Trophoblast cell (in vitro differentiated cells and primary cell): ENCODE results near the gene DENND4A.

Experiments
- DNase-seq, 2 donors: peaks; one replicate each; pipeline ENCODE4 v3.0.0-alpha.2; 2016
- H2AFZ ChIP-seq: 2 replicates; pipeline ENCODE4 v1.6.1; 2013; ENCODE audit warnings: low read length, moderate library complexity, mild to moderate bottlenecking; ENCODE audit not compliant: insufficient read depth, poor library complexity
- H2AK5ac ChIP-seq: 2 replicates; pipeline ENCODE4 v1.6.1; 2013; ENCODE audit warnings: mild to moderate bottlenecking, low read length
- H2BK120ac ChIP-seq: 2 replicates; pipeline ENCODE4 v1.6.1; 2013; ENCODE audit warnings: low read length, mild to moderate bottlenecking, moderate library complexity; ENCODE audit not compliant: insufficient read depth, poor library complexity
- H2BK12ac ChIP-seq: 2 replicates; pipeline ENCODE4 v1.6.1; 2013; ENCODE audit warnings: mild to moderate bottlenecking, low read length, moderate library complexity
- H2BK5ac ChIP-seq: 2 replicates; pipeline ENCODE4 v1.6.1; 2013; ENCODE audit warnings: low read length, low read depth, moderate library complexity, mild to moderate bottlenecking; ENCODE audit not compliant: poor library complexity
- H3K14ac ChIP-seq: 2 replicates; pipeline ENCODE4 v1.6.1; 2013; ENCODE audit warnings: mild to moderate bottlenecking, low read length
- H3K18ac ChIP-seq: 2 replicates; pipeline ENCODE4 v1.6.1; 2013; ENCODE audit warnings: mild to moderate bottlenecking, low read length
- H3K23ac ChIP-seq: 2 replicates; pipeline ENCODE4 v1.6.1; 2013; ENCODE audit warnings: low read length
- H3K27ac ChIP-seq: 2 replicates; pipeline ENCODE4 v1.5.1; 2013; ENCODE audit warnings: low read depth, mild to moderate bottlenecking, inconsistent platforms, low read length, moderate library complexity
- H3K27me3 ChIP-seq: 2 replicates; pipeline ENCODE4 v1.6.1; 2013; ENCODE audit warnings: inconsistent platforms, mild to moderate bottlenecking, low read length, moderate library complexity; ENCODE audit not compliant: insufficient read depth
- H3K36me3 ChIP-seq, 2 experiments: 1 replicate in 1 of 2; 2 replicates in 1 of 2; pipeline ENCODE4 v1.6.1; 2013; ENCODE audit warnings: low read length in 2 of 2, mild to moderate bottlenecking in 2 of 2, moderate library complexity in 1 of 2; ENCODE audit not compliant: insufficient read depth in 2 of 2, control insufficient read depth in 1 of 2
- H3K4ac ChIP-seq: 2 replicates; pipeline ENCODE4 v1.6.1; 2013; ENCODE audit warnings: low read depth, mild to moderate bottlenecking, low read length, moderate library complexity
- H3K4me1 ChIP-seq, 2 experiments: 1 replicate in 1 of 2; 2 replicates in 1 of 2; pipeline ENCODE4 v1.6.1; 2013; ENCODE audit warnings: low read length in 2 of 2, mild to moderate bottlenecking in 2 of 2, moderate library complexity in 1 of 2; ENCODE audit not compliant: insufficient read depth in 2 of 2, control insufficient read depth in 1 of 2
- H3K4me2 ChIP-seq: 2 replicates; pipeline ENCODE4 v1.6.1; 2013; ENCODE audit warnings: inconsistent platforms, mild to moderate bottlenecking, low read length, moderate library complexity
- H3K4me3 ChIP-seq: 2 replicates; pipeline ENCODE4 v1.5.1; 2013; ENCODE audit warnings: mild to moderate bottlenecking, low read depth, low read length, inconsistent platforms
- H3K79me1 ChIP-seq: one replicate; pipeline ENCODE4 v1.6.1; 2013; ENCODE audit warnings: low read length
- H3K79me2 ChIP-seq: 2 replicates; pipeline ENCODE4 v1.6.1; 2013; ENCODE audit warnings: low read length, mild to moderate bottlenecking; ENCODE audit not compliant: control insufficient read depth, insufficient read depth, poor library complexity
- H3K9ac ChIP-seq: 2 replicates; pipeline ENCODE4 v1.6.1; 2013; ENCODE audit warnings: mild to moderate bottlenecking, low read length
- H3K9me3 ChIP-seq: 2 replicates; pipeline ENCODE4 v1.6.1; 2013; ENCODE audit warnings: low read depth, mild to moderate bottlenecking, control low read depth, inconsistent platforms, low read length; ENCODE audit not compliant: insufficient read depth
- H4K12ac ChIP-seq: 2 replicates; pipeline ENCODE4 v1.6.1; 2013; ENCODE audit warnings: low read depth, mild to moderate bottlenecking, low read length, moderate library complexity
- H4K8ac ChIP-seq: 2 replicates; pipeline ENCODE4 v1.6.1; 2013; ENCODE audit warnings: low read depth, mild to moderate bottlenecking, low read length, moderate library complexity
- H4K91ac ChIP-seq: one replicate; pipeline ENCODE4 v1.6.1; 2013; ENCODE audit warnings: low read depth, mild to moderate bottlenecking, low read length, moderate library complexity
- WGBS: extraction: QIAGEN DNeasy Blood & Tissue Kit; methylation state at CpG from one replicate; pipeline ENCODE4 v1.1.7; 2013; ENCODE audit warnings: missing lambda C conversion rate; ENCODE audit not compliant: insufficient read length, insufficient coverage; ENCODE audit errors: extremely low coverage; 5-methylcytosine and 5-hydroxymethylcytosine counted together

Gene DENND4A

GRCh38 chr15:65676123-65676522, 116.0 kb downstream of the DENND4A start:
- H3K36me3 ChIP-seq = no peaks in the 10 kb centered on the region
- no peak overlapping the region for H2AFZ ChIP-seq

GRCh38 chr15:65675551-65675950, 116.5 kb downstream of the DENND4A start:
- no CpG with 5 or more reads among the region's 1 CpG for WGBS

More at GRCh38 chr15:65676123-65676522, 116.0 kb downstream of the DENND4A start:
- Histone ChIP-seq H4K12ac (no peak overlapping the region), H3K27me3 (no peaks in the 10 kb centered on the region), H2BK120ac (no peak overlapping the region), H3K18ac (no peak overlapping the region), H3K27ac (no peak overlapping the region), H2BK12ac (no peak overlapping the region), H3K14ac (no peak overlapping the region), H3K9ac (no peak overlapping the region), H2BK5ac (no peak overlapping the region), H4K8ac (no peak overlapping the region), H3K23ac (no peak overlapping the region), H2AK5ac (no peak overlapping the region), H3K79me1 (no peaks in the 10 kb centered on the region), H3K79me2 (no peaks in the 10 kb centered on the region), H3K4ac (no peak overlapping the region), H3K9me3 (no peaks in the 10 kb centered on the region), H3K4me1 (no peaks in the 10 kb centered on the region), H3K4me3 (no peak overlapping the region), H3K4me2 (no peak overlapping the region), H4K91ac (no peak overlapping the region)
- no CpG with 5 or more reads among the region's 2 CpGs for WGBS
- no peak for DNase-seq

GRCh38 chr15:65666257-65666656, 125.8 kb downstream of the DENND4A start:
- H3K36me3 ChIP-seq = no peaks in the 10 kb centered on the region
- no peaks in the 10 kb centered on the region for H3K9me3 ChIP-seq
- no peak overlapping the region for H4K12ac ChIP-seq
- no peak overlapping the region for H2AFZ ChIP-seq
- no peak overlapping the region for H2BK12ac ChIP-seq
- H4K8ac ChIP-seq = no peak overlapping the region
- H3K9ac ChIP-seq = no peak overlapping the region
- no CpG with 5 or more reads among the region's 3 CpGs for WGBS
- H3K18ac ChIP-seq = no peak overlapping the region
- DNase-seq = peak; percentile 72 to 75
- H3K4me3 ChIP-seq = no peak overlapping the region
- H2AK5ac ChIP-seq = no peak overlapping the region
- H3K14ac ChIP-seq = no peak overlapping the region
- no peaks in the 10 kb centered on the region for H3K27me3 ChIP-seq
- H3K4me1 ChIP-seq = no peaks in the 10 kb centered on the region
- H3K23ac ChIP-seq = no peak overlapping the region
- H3K79me2 ChIP-seq = no peaks in the 10 kb centered on the region
- no peak overlapping the region for H3K27ac ChIP-seq
- H2BK120ac ChIP-seq = no peak overlapping the region
- H4K91ac ChIP-seq = no peak overlapping the region
- no peak overlapping the region for H2BK5ac ChIP-seq
- H3K4me2 ChIP-seq = no peak overlapping the region
- no peak overlapping the region for H3K4ac ChIP-seq
- no peaks in the 10 kb centered on the region for H3K79me1 ChIP-seq

More at GRCh38 chr15:65675551-65675950, 116.5 kb downstream of the DENND4A start:
- no peaks in the 10 kb centered on the region for H3K4me1 ChIP-seq
- H3K79me1 ChIP-seq = no peaks in the 10 kb centered on the region
- H4K8ac ChIP-seq = no peak overlapping the region
- H2BK120ac ChIP-seq = no peak overlapping the region
- H3K27ac ChIP-seq = no peak overlapping the region
- peak in 1 of 2 donors; percentile 57 for DNase-seq
- no peak overlapping the region for H3K4me2 ChIP-seq
- no peak overlapping the region for H3K9ac ChIP-seq
- no peak overlapping the region for H4K12ac ChIP-seq
- no peaks in the 10 kb centered on the region for H3K79me2 ChIP-seq
- no peak overlapping the region for H4K91ac ChIP-seq
- no peaks in the 10 kb centered on the region for H3K36me3 ChIP-seq
- no peaks in the 10 kb centered on the region for H3K27me3 ChIP-seq
- no peak overlapping the region for H3K4me3 ChIP-seq
- H3K23ac ChIP-seq = no peak overlapping the region
- no peak overlapping the region for H3K4ac ChIP-seq
- no peaks in the 10 kb centered on the region for H3K9me3 ChIP-seq
- no peak overlapping the region for H3K18ac ChIP-seq
- H3K14ac ChIP-seq = no peak overlapping the region
- no peak overlapping the region for H2AFZ ChIP-seq
- H2BK12ac ChIP-seq = no peak overlapping the region
- no peak overlapping the region for H2BK5ac ChIP-seq
- no peak overlapping the region for H2AK5ac ChIP-seq

GRCh38 chr15:65663521-65663920, 128.6 kb downstream of the DENND4A start:
- no peak overlapping the region for H3K4ac ChIP-seq
- no peaks in the 10 kb centered on the region for H3K79me1 ChIP-seq
- H2AK5ac ChIP-seq = no peak overlapping the region
- no CpG with 5 or more reads among the region's 3 CpGs for WGBS
- H2BK5ac ChIP-seq = no peak overlapping the region
- H3K4me2 ChIP-seq = no peak overlapping the region
- H3K79me2 ChIP-seq = no peaks in the 10 kb centered on the region
- H2AFZ ChIP-seq = no peak overlapping the region
- H3K9me3 ChIP-seq = no peaks in the 10 kb centered on the region
- no peak overlapping the region for H4K8ac ChIP-seq
- no peak overlapping the region for H3K14ac ChIP-seq
- no peak overlapping the region for H3K18ac ChIP-seq
- no peaks in the 10 kb centered on the region for H3K4me1 ChIP-seq
- no peak overlapping the region for H2BK12ac ChIP-seq
- no peak overlapping the region for H2BK120ac ChIP-seq
- H3K36me3 ChIP-seq = peaks cover 0 to 1% of the 10 kb centered on the region in 2 experiments
- H4K91ac ChIP-seq = no peak overlapping the region
- H3K23ac ChIP-seq = no peak overlapping the region
- no peak overlapping the region for H3K4me3 ChIP-seq
- no peaks in the 10 kb centered on the region for H3K27me3 ChIP-seq
- H3K27ac ChIP-seq = no peak overlapping the region
- H4K12ac ChIP-seq = no peak overlapping the region
- no peak for DNase-seq
- no peak overlapping the region for H3K9ac ChIP-seq
